Tibial artery (tissue), 4 donors: ENCODE results near the gene KHDRBS2.

Experiments
- DNase-seq, 2 donors: peaks; one replicate each; pipeline ENCODE4 v3.0.0-alpha.2; 2019
- H3K27ac ChIP-seq, 2 donors: fragments of 200-600 bp; sonication (generic) in 1 of 2; 1 replicate in 1 of 2; 2 replicates in 1 of 2; pipeline ENCODE4 v1.5.1; 2018 to 2019; ENCODE audit warnings: mild to moderate bottlenecking in 1 of 2
- H3K27me3 ChIP-seq, 2 donors: fragments of 200-600 bp; sonication (generic) in 1 of 2; one replicate each; pipeline versions ENCODE4 v1.5.1 to v1.6.0; 2016 to 2019
- H3K36me3 ChIP-seq, 3 donors: fragments of 200-600 bp; sonication (generic) in 2 of 3; one replicate each; pipeline ENCODE4 v1.5.1; 2016 to 2019; ENCODE audit warnings: mild to moderate bottlenecking in 2 of 3
- H3K4me1 ChIP-seq, 4 donors: fragments of 200-600 bp; sonication (generic) in 2 of 4; 1 replicate in 3 of 4; 2 replicates in 1 of 4; pipeline ENCODE4 v1.5.1; 2016 to 2019
- H3K4me3 ChIP-seq, 2 donors: fragments of 200-600 bp; sonication (generic) in 1 of 2; 1 replicate in 1 of 2; 2 replicates in 1 of 2; pipeline ENCODE4 v1.5.1; 2018 to 2019; ENCODE audit warnings: mild to moderate bottlenecking in 2 of 2
- H3K9me3 ChIP-seq, 3 donors: fragments of 200-600 bp; sonication (generic) in 1 of 3; one replicate each; pipeline ENCODE4 v1.5.1; 2016 to 2019
- intact Hi-C: fragments of 100-400 bp; cut with DNase I; formaldehyde crosslinking; loops from one replicate; pipeline ENCODE4 v1.15.0; 2023; ENCODE audit warnings: low total_unique reads
- TF ChIP-seq, protein P1 (sequence below), 2 experiments: fragments of 200-600 bp in 1 of 2; fragments of 450-650 bp in 1 of 2; IDR thresholded peaks; one replicate each; pipeline ENCODE4 v1.5.1; 2017 to 2019; ENCODE audit warnings: antibody characterized with exemption in 2 of 2, mild to moderate bottlenecking in 1 of 2, moderate library complexity in 1 of 2

KHDRBS2 gene

DNA sequence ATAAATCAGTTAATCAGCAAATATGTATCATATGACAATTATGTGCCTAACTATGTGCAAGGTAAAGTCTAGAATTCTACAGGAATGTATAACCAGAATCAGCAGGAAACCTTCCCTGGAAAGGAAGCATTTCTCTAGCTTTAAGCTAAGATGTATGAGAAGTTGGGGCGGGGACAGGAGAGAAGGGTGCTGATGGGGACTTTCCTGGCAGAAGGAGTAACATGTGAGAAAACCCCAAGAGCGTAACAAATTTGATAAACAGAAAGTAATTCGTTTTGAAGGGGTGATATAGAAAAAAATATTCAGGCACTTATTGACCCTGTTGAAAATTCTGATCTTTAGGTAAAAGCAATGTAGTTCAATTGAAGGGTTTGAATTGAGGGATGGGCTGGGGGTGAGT lies 226.1 kb downstream of the KHDRBS2 start:
- TF ChIP-seq, protein P1, sequence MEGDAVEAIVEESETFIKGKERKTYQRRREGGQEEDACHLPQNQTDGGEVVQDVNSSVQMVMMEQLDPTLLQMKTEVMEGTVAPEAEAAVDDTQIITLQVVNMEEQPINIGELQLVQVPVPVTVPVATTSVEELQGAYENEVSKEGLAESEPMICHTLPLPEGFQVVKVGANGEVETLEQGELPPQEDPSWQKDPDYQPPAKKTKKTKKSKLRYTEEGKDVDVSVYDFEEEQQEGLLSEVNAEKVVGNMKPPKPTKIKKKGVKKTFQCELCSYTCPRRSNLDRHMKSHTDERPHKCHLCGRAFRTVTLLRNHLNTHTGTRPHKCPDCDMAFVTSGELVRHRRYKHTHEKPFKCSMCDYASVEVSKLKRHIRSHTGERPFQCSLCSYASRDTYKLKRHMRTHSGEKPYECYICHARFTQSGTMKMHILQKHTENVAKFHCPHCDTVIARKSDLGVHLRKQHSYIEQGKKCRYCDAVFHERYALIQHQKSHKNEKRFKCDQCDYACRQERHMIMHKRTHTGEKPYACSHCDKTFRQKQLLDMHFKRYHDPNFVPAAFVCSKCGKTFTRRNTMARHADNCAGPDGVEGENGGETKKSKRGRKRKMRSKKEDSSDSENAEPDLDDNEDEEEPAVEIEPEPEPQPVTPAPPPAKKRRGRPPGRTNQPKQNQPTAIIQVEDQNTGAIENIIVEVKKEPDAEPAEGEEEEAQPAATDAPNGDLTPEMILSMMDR (IDR thresholded peaks at IDR 0.05): no peak
- H3K9me3 ChIP-seq: no peaks in the 10 kb centered on the region
- DNase-seq: no peak

GRCh38 chr6:62057300-62057699 lies 228.7 kb downstream of the KHDRBS2 start:
- no peak for DNase-seq
- intact Hi-C loops: no loop called here
- no peaks in the 10 kb centered on the region for H3K4me1 ChIP-seq
- no peaks in the 10 kb centered on the region for H3K9me3 ChIP-seq
- H3K4me3 ChIP-seq: no peak overlapping the region
- no peaks in the 10 kb centered on the region for H3K36me3 ChIP-seq
- TF ChIP-seq, protein P1 (IDR thresholded peaks at IDR 0.05): no peak
- no peak overlapping the region for H3K27ac ChIP-seq
- no peaks in the 10 kb centered on the region for H3K27me3 ChIP-seq

More for the DNA sequence above, 226.1 kb downstream of the KHDRBS2 start:
- Histone ChIP-seq H3K4me1 (no peaks in the 10 kb centered on the region), H3K4me3 (no peak overlapping the region), H3K27ac (no peak overlapping the region), H3K36me3 (no peaks in the 10 kb centered on the region), H3K27me3 (no peaks in the 10 kb centered on the region)
- intact Hi-C loops: no loop called here

DNA sequence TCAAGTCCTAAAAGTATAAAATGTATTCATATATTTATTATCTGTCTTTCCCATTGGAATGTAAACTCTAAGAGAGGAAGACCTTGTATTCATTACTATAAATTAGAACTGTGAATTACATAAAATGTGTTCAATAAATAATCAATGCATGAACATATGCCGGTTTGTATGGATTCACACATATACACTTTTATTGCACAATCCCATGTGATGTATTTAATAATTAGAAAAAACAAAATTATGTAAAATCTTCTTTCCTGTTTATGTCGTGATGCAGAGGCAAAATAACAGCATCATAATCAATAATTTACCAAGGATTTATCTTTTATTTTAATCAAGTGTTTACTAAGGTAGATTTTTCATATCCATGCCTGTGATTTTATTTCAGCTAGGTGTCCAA lies 240.5 kb downstream of the KHDRBS2 start:
- no peak overlapping the region for H3K4me3 ChIP-seq
- H3K27me3 ChIP-seq: no peaks in the 10 kb centered on the region
- no peaks in the 10 kb centered on the region for H3K36me3 ChIP-seq
- intact Hi-C loops: no loop called here
- no peaks in the 10 kb centered on the region for H3K4me1 ChIP-seq
- no peak overlapping the region for H3K27ac ChIP-seq
- no peaks in the 10 kb centered on the region for H3K9me3 ChIP-seq
- no peak for DNase-seq
- TF ChIP-seq, protein P1 (IDR thresholded peaks at IDR 0.05): no peak

DNA sequence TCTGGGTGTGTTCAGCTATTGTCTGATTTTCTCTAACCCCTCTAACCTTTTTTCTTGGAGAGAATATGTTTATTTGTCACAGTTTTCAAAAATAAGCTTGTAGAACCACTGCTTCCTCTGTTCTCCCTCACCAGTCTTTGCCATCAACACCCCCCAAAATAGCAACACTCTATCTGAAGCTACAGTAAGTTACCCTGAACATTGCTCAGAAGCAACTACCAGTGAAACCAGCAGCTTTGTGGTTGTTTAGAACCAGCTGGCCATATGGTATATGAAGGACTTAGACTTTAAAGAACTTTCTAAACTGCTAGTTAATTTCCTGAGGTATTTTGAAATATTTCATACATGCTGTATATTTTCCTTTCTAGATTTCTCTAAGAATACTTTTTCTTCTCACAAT lies 242.9 kb downstream of the KHDRBS2 start:
- TF ChIP-seq, protein P1 (IDR thresholded peaks at IDR 0.05): no peak
- intact Hi-C loops: no loop called here
- Histone ChIP-seq H3K27me3 (no peaks in the 10 kb centered on the region), H3K4me3 (no peak overlapping the region), H3K27ac (no peak overlapping the region), H3K9me3 (no peaks in the 10 kb centered on the region), H3K4me1 (no peaks in the 10 kb centered on the region), H3K36me3 (no peaks in the 10 kb centered on the region)
- no peak for DNase-seq

- Histone ChIP-seq H3K36me3 (no peaks in the 10 kb centered on the region), H3K27ac (no peak overlapping the region), H3K27me3 (no peaks in the 10 kb centered on the region), H3K4me1 (no peaks in the 10 kb centered on the region), H3K9me3 (no peaks in the 10 kb centered on the region), H3K4me3 (no peak overlapping the region)
- TF ChIP-seq, protein P1 (IDR thresholded peaks at IDR 0.05): no peak
- intact Hi-C loops: no loop called here
- DNase-seq: no peak
These were observed 243.6 kb downstream of the KHDRBS2 start for GRCh38 chr6:62042429-62042828.

- intact Hi-C loops: no loop called here
- peaks cover 0 to 5% (median 0%) of the 10 kb centered on the region in 3 donors for H3K9me3 ChIP-seq
- no peak for DNase-seq
- no peak overlapping the region for H3K4me3 ChIP-seq
- no peak overlapping the region for H3K27ac ChIP-seq
- no peaks in the 10 kb centered on the region for H3K27me3 ChIP-seq
- no peaks in the 10 kb centered on the region for H3K4me1 ChIP-seq
- TF ChIP-seq, protein P1 (IDR thresholded peaks at IDR 0.05): no peak
- H3K36me3 ChIP-seq: no peaks in the 10 kb centered on the region
These were observed 246.4 kb downstream of the KHDRBS2 start for GRCh38 chr6:62039605-62040004.
